Hepatocyte (in vitro differentiated cells): ENCODE data around the gene TNFAIP1. TPM values are rescaled to one million over a fixed set of nuclear protein-coding genes. Genes with fewer than 3 reads are reported as not detected.

Experiments used
- DNase-seq: peaks from one replicate; pipeline ENCODE4 v3.0.0-alpha.2; 2016; ENCODE audit warnings: low spot score
- H2AFZ ChIP-seq: fragments of 200-600 bp; sonication (generic); 2 replicates; pipeline ENCODE4 v1.6.0; 2016; ENCODE audit warnings: antibody characterized with exemption, mild to moderate bottlenecking
- H3K27ac ChIP-seq: fragments of 200-600 bp; sonication (generic); 2 replicates; pipeline ENCODE4 v1.5.1; 2016; ENCODE audit warnings: mild to moderate bottlenecking
- H3K27me3 ChIP-seq: fragments of 200-600 bp; sonication (generic); 2 replicates; pipeline ENCODE4 v1.6.1; 2016
- H3K36me3 ChIP-seq: fragments of 200-600 bp; sonication (generic); replicated peaks from 2 replicates; pipeline ENCODE4 v1.5.1; 2016; ENCODE audit warnings: low read depth; ENCODE audit not compliant: insufficient read depth
- H3K4me1 ChIP-seq: fragments of 200-600 bp; sonication (generic); 2 replicates; pipeline ENCODE4 v1.5.1; 2016; ENCODE audit warnings: mild to moderate bottlenecking, moderate library complexity; ENCODE audit not compliant: insufficient read depth
- H3K4me2 ChIP-seq: fragments of 200-600 bp; sonication (generic); 2 replicates; pipeline ENCODE4 v1.6.0; 2016
- H3K4me3 ChIP-seq: fragments of 200-600 bp; sonication (generic); 2 replicates; pipeline ENCODE4 v1.5.1; 2016; ENCODE audit warnings: mild to moderate bottlenecking
- H3K79me2 ChIP-seq: fragments of 200-600 bp; sonication (generic); 2 replicates; pipeline ENCODE4 v1.6.0; 2017; ENCODE audit warnings: mild to moderate bottlenecking
- H3K9me2 ChIP-seq: fragments of 200-600 bp; sonication (generic); replicated peaks from 2 replicates; pipeline ENCODE4 v1.6.0; 2017; ENCODE audit warnings: mild to moderate bottlenecking; ENCODE audit not compliant: insufficient read depth
- H3K9me3 ChIP-seq: fragments of 200-600 bp; sonication (generic); 2 replicates; pipeline ENCODE4 v1.5.1; 2016; ENCODE audit warnings: low read depth, mild to moderate bottlenecking
- H4K20me1 ChIP-seq: fragments of 200-600 bp; sonication (generic); 2 replicates; pipeline ENCODE4 v1.6.0; 2016; ENCODE audit warnings: mild to moderate bottlenecking; ENCODE audit not compliant: insufficient read depth, poor library complexity, severe bottlenecking
- EZH2 ChIP-seq: fragments of 200-600 bp; sonication (generic); IDR thresholded peaks from 2 replicates; pipeline ENCODE4 v1.6.1; 2016; ENCODE audit warnings: antibody characterized with exemption, mild to moderate bottlenecking, borderline replicate concordance
- EZH2phosphoT487 ChIP-seq: fragments of 200-600 bp; sonication (generic); IDR thresholded peaks from one replicate; pipeline ENCODE4 v1.6.1; 2018; ENCODE audit warnings: antibody characterized with exemption, mild to moderate bottlenecking, low read depth, moderate library complexity; ENCODE audit not compliant: unreplicated experiment, severe bottlenecking
- WGBS: methylation state at CpG from one replicate; pipeline ENCODE4 v1.1.6; 2016; ENCODE audit warnings: low lambda C conversion rate; ENCODE audit errors: missing lambda C conversion rate; 5-methylcytosine and 5-hydroxymethylcytosine counted together
- polyA plus RNA-seq: library from polyadenylated mRNA; unstranded; fragments of >200 nt; fragmentation: Nextera tagmentation; extraction: Ambion mirVana; gene quantifications from 2 replicates; pipeline ENCODE4 v1.2.1, GENCODE V29; 2016
- total RNA-seq: library from RNA; depleted of rRNA; stranded (reverse); fragments of >200 nt; gene quantifications from 2 replicates; pipeline ENCODE4 v1.2.3, GENCODE V29; 2014
- TF ChIP-seq, protein P1 (sequence below): fragments of 200-600 bp; sonication (generic); IDR thresholded peaks from 2 replicates; pipeline ENCODE4 v1.5.1; 2016; ENCODE audit warnings: antibody characterized with exemption, mild to moderate bottlenecking; ENCODE audit not compliant: poor library complexity

Gene TNFAIP1
- total and polyA plus RNA-seq, 2 experiments from 2014 or later = 37.6 to 39.0 TPM

DNA sequence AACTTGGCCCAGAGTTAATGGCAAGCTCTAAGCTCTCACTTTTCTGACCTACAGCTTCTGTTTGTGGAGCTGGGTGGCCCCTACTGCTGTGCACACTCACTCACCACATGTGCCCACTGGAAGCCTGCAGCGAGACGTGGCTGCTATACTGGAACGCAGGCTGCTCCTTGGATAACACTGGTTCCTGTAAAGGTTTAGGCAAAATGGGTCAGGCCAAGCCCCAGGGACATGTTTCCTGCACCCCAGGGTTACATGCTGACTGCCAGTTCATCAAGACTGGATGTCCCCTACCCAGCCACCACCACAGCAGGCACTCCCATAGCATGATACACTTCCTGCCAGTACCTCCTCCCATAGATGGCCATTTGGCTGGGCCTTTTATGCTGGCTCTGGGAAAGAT, 13.4 kb downstream of the TNFAIP1 start:
- H3K36me3 ChIP-seq = no peaks in the 10 kb centered on the region
- H3K27me3 ChIP-seq = no peaks in the 10 kb centered on the region
- no peak overlapping the region for H3K27ac ChIP-seq
- no peaks in the 10 kb centered on the region for H4K20me1 ChIP-seq
- WGBS = 84% methylated on average over 3 of the region's 3 CpGs
- H3K79me2 ChIP-seq = no peaks in the 10 kb centered on the region
- H3K4me2 ChIP-seq = no peak overlapping the region
- TF ChIP-seq, protein P1, sequence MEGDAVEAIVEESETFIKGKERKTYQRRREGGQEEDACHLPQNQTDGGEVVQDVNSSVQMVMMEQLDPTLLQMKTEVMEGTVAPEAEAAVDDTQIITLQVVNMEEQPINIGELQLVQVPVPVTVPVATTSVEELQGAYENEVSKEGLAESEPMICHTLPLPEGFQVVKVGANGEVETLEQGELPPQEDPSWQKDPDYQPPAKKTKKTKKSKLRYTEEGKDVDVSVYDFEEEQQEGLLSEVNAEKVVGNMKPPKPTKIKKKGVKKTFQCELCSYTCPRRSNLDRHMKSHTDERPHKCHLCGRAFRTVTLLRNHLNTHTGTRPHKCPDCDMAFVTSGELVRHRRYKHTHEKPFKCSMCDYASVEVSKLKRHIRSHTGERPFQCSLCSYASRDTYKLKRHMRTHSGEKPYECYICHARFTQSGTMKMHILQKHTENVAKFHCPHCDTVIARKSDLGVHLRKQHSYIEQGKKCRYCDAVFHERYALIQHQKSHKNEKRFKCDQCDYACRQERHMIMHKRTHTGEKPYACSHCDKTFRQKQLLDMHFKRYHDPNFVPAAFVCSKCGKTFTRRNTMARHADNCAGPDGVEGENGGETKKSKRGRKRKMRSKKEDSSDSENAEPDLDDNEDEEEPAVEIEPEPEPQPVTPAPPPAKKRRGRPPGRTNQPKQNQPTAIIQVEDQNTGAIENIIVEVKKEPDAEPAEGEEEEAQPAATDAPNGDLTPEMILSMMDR = no peak
- TF ChIP-seq EZH2 (no peak), EZH2phosphoT487 (no peak)
- no peak overlapping the region for H3K4me3 ChIP-seq
- H3K9me2 ChIP-seq = no peaks in the 10 kb centered on the region
- no peak overlapping the region for H2AFZ ChIP-seq
- no peaks in the 10 kb centered on the region for H3K9me3 ChIP-seq
- DNase-seq = no peak
- H3K4me1 ChIP-seq = peaks cover 11% of the 10 kb centered on the region

DNA sequence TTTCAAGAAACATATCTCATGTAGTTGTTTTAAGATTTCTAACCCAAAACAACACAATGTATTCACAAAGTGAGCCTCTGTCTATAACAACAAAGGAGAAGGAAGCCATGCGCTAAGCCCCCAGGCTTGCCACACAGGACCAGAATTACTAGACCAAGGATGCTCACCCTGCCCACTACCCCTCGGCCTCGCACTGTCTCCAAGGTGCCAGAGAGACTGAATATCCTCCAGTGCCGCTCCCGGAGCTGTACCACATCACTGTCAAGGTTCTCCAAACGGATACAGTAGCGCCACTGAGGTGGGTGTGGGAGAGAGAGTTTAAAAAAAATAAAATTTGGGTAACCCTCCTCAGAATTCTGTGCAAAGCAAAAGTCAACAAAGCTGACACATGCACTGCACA, 14.7 kb downstream of the TNFAIP1 start:
- Histone ChIP-seq H3K27ac (no peak overlapping the region), H3K9me3 (no peaks in the 10 kb centered on the region), H3K36me3 (no peaks in the 10 kb centered on the region), H3K4me3 (no peak overlapping the region), H4K20me1 (no peaks in the 10 kb centered on the region), H3K4me2 (no peak overlapping the region), H2AFZ (no peak overlapping the region), H3K9me2 (no peaks in the 10 kb centered on the region), H3K79me2 (peaks cover 5% of the 10 kb centered on the region), H3K4me1 (peaks cover 11% of the 10 kb centered on the region), H3K27me3 (no peaks in the 10 kb centered on the region)
- DNase-seq = no peak
- TF ChIP-seq EZH2 = no peak
- TF ChIP-seq, protein P1 = no peak
- TF ChIP-seq EZH2phosphoT487 = no peak
- WGBS = 94% methylated on average over 7 of the region's 7 CpGs

DNA sequence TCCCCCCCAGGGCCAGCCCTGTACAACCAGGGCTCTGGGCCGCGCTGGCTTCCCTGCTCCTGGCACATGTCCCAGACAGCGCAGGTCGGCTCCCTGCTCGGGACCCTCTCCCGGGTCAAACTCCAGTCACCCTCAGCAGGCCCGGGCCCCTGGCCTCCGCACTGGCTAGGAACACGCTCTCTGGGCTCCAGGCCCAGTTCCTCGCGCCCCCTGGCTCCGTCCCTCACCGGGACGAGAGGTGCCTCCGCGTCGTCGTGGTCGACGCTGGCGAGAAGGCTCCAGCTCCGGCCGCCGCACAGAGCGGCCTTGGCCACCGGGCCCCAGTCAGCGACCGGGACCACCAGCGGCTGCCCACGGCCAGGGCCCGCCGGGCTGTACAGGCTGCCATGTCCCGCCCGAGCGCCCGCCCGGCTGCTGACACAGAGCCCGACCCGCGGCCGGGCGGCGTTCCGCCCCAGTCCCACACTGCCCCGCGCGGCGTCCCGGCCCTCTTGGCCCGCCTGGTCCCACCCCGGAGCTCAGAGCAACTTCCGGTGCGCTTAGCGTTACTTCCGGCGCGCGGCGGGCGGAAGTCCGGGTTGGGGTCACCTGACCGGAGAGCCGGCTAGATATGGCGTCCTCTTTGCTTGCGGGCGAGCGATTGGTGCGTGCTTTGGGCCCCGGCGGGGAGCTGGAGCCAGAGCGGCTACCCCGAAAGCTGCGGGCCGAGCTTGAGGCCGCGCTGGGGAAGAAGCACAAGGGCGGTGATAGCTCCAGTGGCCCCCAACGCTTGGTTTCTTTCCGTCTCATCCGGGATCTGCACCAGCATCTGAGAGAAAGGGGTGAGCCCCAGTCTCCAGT, 21.7 kb downstream of the TNFAIP1 start, which contains the start of gene POLDIP2:
POLDIP2 (minus strand) TSS at position 467 of the 840 bp plus-strand sequence; CDS start at position 388, 79 bp downstream.
- Histone ChIP-seq H3K4me2 (peak within 1 kb of the TSS; percentile 100), H3K36me3 (no peaks in the 10 kb centered on the region), H4K20me1 (no peaks in the 10 kb centered on the region), H3K9me3 (no peaks in the 10 kb centered on the region), H3K4me1 (peaks cover 8% of the 10 kb centered on the region), H3K27me3 (no peaks in the 10 kb centered on the region), H3K79me2 (peaks cover 43% of the 10 kb centered on the region), H2AFZ (peak within 1 kb of the TSS; percentile 82), H3K4me3 (peak within 1 kb of the TSS; percentile 93), H3K9me2 (no peaks in the 10 kb centered on the region), H3K27ac (peak within 1 kb of the TSS; percentile 93)
- WGBS = under 1% methylated on average over 51 of the region's 80 CpGs
- DNase-seq = peak; percentile 98
- TF ChIP-seq, protein P1 = no peak
- no peak for TF ChIP-seq EZH2
- no peak for TF ChIP-seq EZH2phosphoT487

DNA sequence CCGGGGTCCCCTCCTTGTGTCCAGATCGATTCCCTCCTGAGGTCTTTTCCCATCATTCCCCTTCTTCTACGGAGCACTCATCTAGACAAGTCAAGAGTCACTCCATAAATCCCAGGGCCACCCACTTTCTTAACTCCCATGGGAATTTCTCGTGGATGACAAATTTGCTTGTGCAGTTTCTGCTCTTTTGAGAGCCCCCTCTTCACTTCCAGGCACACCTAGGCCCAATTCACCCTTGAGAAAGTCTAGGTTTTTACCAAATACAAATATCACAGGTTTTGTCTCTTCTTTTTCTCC, 22.3 kb downstream of the TNFAIP1 start:
- H3K4me3 ChIP-seq = peak overlapping the region; percentile 86
- H4K20me1 ChIP-seq = no peaks in the 10 kb centered on the region
- H3K27me3 ChIP-seq = no peaks in the 10 kb centered on the region
- H3K36me3 ChIP-seq = no peaks in the 10 kb centered on the region
- peak overlapping the region; percentile 65 for H2AFZ ChIP-seq
- 8% methylated on average over 4 of the region's 4 CpGs for WGBS
- no peak for DNase-seq
- peaks cover 8% of the 10 kb centered on the region for H3K4me1 ChIP-seq
- no peaks in the 10 kb centered on the region for H3K9me2 ChIP-seq
- peak overlapping the region; percentile 65 for H3K27ac ChIP-seq
- TF ChIP-seq, protein P1 = no peak
- TF ChIP-seq EZH2 (no peak), EZH2phosphoT487 (no peak)
- peak overlapping the region; percentile 83 for H3K4me2 ChIP-seq
- no peaks in the 10 kb centered on the region for H3K9me3 ChIP-seq
- peaks cover 43% of the 10 kb centered on the region for H3K79me2 ChIP-seq
